Liver (tissue), 9 donors: ENCODE data around the gene DEDD. TPM values are rescaled to one million over a fixed set of nuclear protein-coding genes. Genes with fewer than 3 reads are reported as not detected.

Experiments
- DNase-seq: peaks from one replicate; pipeline ENCODE4 v3.0.0-alpha.2; 2017; ENCODE audit warnings: low spot score
- H3K27ac ChIP-seq, 2 donors: one replicate each; pipeline ENCODE4 v1.7.0; 2013; ENCODE audit warnings: inconsistent platforms in 2 of 2, low read length in 2 of 2, control low read depth in 1 of 2, low read depth in 1 of 2, mild to moderate bottlenecking in 1 of 2
- H3K27me3 ChIP-seq, 4 donors: one replicate each; pipeline versions ENCODE4 v1.6.1 to v1.7.0; 2013; ENCODE audit warnings: low read length in 3 of 4, inconsistent platforms in 1 of 4, mild to moderate bottlenecking in 1 of 4, moderate library complexity in 1 of 4; ENCODE audit not compliant: control insufficient read depth in 4 of 4, insufficient read depth in 4 of 4
- H3K36me3 ChIP-seq, 4 donors: one replicate each; pipeline versions ENCODE4 v1.6.1 to v1.7.0; 2013; ENCODE audit warnings: low read length in 3 of 4, mild to moderate bottlenecking in 3 of 4, low read depth in 1 of 4, moderate library complexity in 1 of 4; ENCODE audit not compliant: control insufficient read depth in 4 of 4, insufficient read depth in 3 of 4
- H3K4me1 ChIP-seq, 4 donors: one replicate each; pipeline versions ENCODE4 v1.6.1 to v1.7.0; 2013; ENCODE audit warnings: low read length in 3 of 4, mild to moderate bottlenecking in 3 of 4, moderate library complexity in 1 of 4; ENCODE audit not compliant: control insufficient read depth in 4 of 4, insufficient read depth in 4 of 4
- H3K4me3 ChIP-seq, 3 donors: one replicate each; pipeline versions ENCODE4 v1.6.1 to v1.7.0; 2013; ENCODE audit warnings: low read length in 3 of 3, control low read depth in 1 of 3, low read depth in 1 of 3, mild to moderate bottlenecking in 1 of 3
- H3K9ac ChIP-seq, 2 donors: one replicate each; pipeline ENCODE4 v1.7.0; 2013; ENCODE audit warnings: low read length in 2 of 2, mild to moderate bottlenecking in 2 of 2, moderate library complexity in 2 of 2, control low read depth in 1 of 2, low read depth in 1 of 2
- H3K9me3 ChIP-seq, 4 donors: one replicate each; pipeline versions ENCODE4 v1.6.1 to v1.7.0; 2013; ENCODE audit warnings: low read length in 3 of 4; ENCODE audit not compliant: control insufficient read depth in 4 of 4
- ATF3 ChIP-seq: IDR thresholded peaks from 2 replicates; pipeline ENCODE4 v1.6.1; 2016; ENCODE audit warnings: antibody characterized with exemption
- FOXA1 ChIP-seq: IDR thresholded peaks from 2 replicates; pipeline ENCODE4 v1.6.1; 2016; ENCODE audit warnings: antibody characterized with exemption
- FOXA2 ChIP-seq: IDR thresholded peaks from 2 replicates; pipeline ENCODE4 v1.6.1; 2016; ENCODE audit warnings: antibody characterized with exemption
- GABPA ChIP-seq, 2 donors: IDR thresholded peaks in 1 of 2; conservative IDR thresholded peaks in 1 of 2; 2 replicates each; pipeline ENCODE4 v1.6.1; 2016; ENCODE audit warnings: antibody characterized with exemption in 2 of 2, mild to moderate bottlenecking in 1 of 2, moderate library complexity in 1 of 2
- HNF4A ChIP-seq, 2 donors: conservative IDR thresholded peaks; 2 replicates each; pipeline ENCODE4 v1.6.1; 2016; ENCODE audit warnings: antibody characterized with exemption in 2 of 2, mild to moderate bottlenecking in 2 of 2
- JUND ChIP-seq, 2 donors: IDR thresholded peaks; 2 replicates each; pipeline ENCODE4 v1.6.1; 2016; ENCODE audit warnings: antibody characterized with exemption in 2 of 2
- NR2F2 ChIP-seq: IDR thresholded peaks from 2 replicates; pipeline ENCODE4 v1.6.1; 2016; ENCODE audit warnings: antibody characterized with exemption
- RAD21 ChIP-seq, 2 donors: IDR thresholded peaks; 2 replicates each; pipeline ENCODE4 v1.6.1; 2016; ENCODE audit warnings: antibody characterized with exemption in 2 of 2, mild to moderate bottlenecking in 2 of 2
- REST ChIP-seq: IDR thresholded peaks from 2 replicates; pipeline ENCODE4 v1.6.1; 2016; ENCODE audit warnings: antibody characterized with exemption, mild to moderate bottlenecking
- SP1 ChIP-seq: IDR thresholded peaks from 2 replicates; pipeline ENCODE4 v1.6.1; 2018; ENCODE audit warnings: antibody characterized with exemption, mild to moderate bottlenecking
- TAF1 ChIP-seq: conservative IDR thresholded peaks from 2 replicates; pipeline ENCODE4 v1.6.1; 2016; ENCODE audit warnings: antibody characterized with exemption, mild to moderate bottlenecking
- YY1 ChIP-seq: IDR thresholded peaks from 2 replicates; pipeline ENCODE4 v1.6.1; 2016; ENCODE audit warnings: antibody characterized with exemption, mild to moderate bottlenecking
- WGBS: extraction: QIAGEN DNeasy Blood & Tissue Kit; methylation state at CpG from one replicate; pipeline ENCODE4 v1.1.7; 2013; 5-methylcytosine and 5-hydroxymethylcytosine counted together
- polyA plus RNA-seq, 2 donors: library from polyadenylated mRNA; stranded (reverse) in 1 of 2; unstranded in 1 of 2; fragments of 200-250 nt in 1 of 2; fragments of >200 nt in 1 of 2; fragmentation: Nextera tagmentation in 1 of 2; extraction: Ambion mirVana in 1 of 2; gene quantifications; one replicate each; pipeline versions ENCODE4 v1.2.1 to v1.2.3, GENCODE V29; 2013 to 2015
- total RNA-seq, 2 donors: library from RNA; depleted of rRNA; stranded (reverse); fragments of >200 nt; gene quantifications; one replicate each; pipeline ENCODE4 v1.2.3, GENCODE V29; 2014
- TF ChIP-seq, protein P1 (sequence below): IDR thresholded peaks from 2 replicates; pipeline ENCODE4 v1.6.1; 2016; ENCODE audit warnings: antibody characterized with exemption
- TF ChIP-seq, protein P2 (sequence below): fragments of 150-350 bp; IDR thresholded peaks from 2 replicates; pipeline ENCODE4 v1.5.1; 2017; ENCODE audit warnings: improper control_type of control experiment, low read depth, low read length; ENCODE audit not compliant: missing input control
- TF ChIP-seq, protein P3 (sequence below): IDR thresholded peaks from 2 replicates; pipeline ENCODE4 v1.6.1; 2016; ENCODE audit warnings: antibody characterized with exemption
- donor health status: healthy.
- donor health status: healthy.
- donor health status: healthy.
- donor health status: healthy.
- donor health status: healthy.

The DEDD gene
- total and polyA plus RNA-seq, 4 donors, result 13.8 to 17.7 (median 16.0) TPM

DNA sequence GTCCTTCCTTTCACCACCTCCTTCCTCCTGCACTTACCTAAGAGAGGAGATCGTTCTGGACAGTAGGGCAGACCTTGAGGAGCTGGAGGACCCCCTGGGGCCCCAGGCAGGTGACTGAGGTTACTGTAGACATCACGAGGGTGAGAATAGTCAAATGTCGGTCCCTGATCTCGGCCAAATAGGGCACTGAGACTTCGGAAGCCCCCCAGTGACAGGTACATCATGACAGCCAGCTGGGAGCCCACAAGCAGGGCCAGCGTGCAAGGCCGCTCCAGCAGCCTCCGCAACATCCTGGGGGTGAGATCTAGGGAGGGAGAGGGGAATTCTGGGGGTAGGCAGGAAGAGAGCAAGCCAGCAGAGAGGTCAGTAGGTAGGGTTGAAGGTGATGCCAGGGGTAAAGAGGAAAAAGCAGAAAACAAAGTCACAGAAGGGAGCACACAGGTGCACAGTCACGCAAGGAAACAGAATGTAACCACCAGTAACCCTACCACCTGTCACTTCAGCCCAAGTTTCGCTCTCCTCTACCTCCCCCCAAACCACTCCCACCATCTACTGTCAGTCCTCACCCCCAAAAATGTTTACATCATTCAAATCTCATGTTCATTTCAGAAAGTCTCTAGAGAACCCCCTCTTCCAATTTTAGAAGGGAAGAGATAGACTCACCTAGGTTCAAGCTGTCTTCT, 43.4 kb upstream of the DEDD start:
- Histone ChIP-seq H3K4me3 (peak overlapping the region in 1 of 3 donors; percentile 80), H3K27me3 (no peaks in the 10 kb centered on the region), H3K27ac (peak overlapping the region in 1 of 2 donors; percentile 95), H3K9me3 (no peaks in the 10 kb centered on the region), H3K4me1 (peaks cover 0 to 31% (median 26%) of the 10 kb centered on the region in 4 donors), H3K36me3 (peaks cover 2 to 36% (median 25%) of the 10 kb centered on the region in 4 donors), H3K9ac (peak overlapping the region; percentile 46 to 95)
- no peak for DNase-seq
- WGBS, result 94% methylated on average over 10 of the region's 10 CpGs
- TF ChIP-seq FOXA2, result no peak

- Histone ChIP-seq H3K4me1 (peaks cover 0 to 31% (median 26%) of the 10 kb centered on the region in 4 donors), H3K9ac (no peak overlapping the region), H3K36me3 (peaks cover 2 to 43% (median 29%) of the 10 kb centered on the region in 4 donors), H3K4me3 (no peak overlapping the region), H3K27ac (no peak overlapping the region), H3K9me3 (no peaks in the 10 kb centered on the region), H3K27me3 (no peaks in the 10 kb centered on the region)
- no peak for DNase-seq
- WGBS, result 96% methylated on average over 11 of the region's 11 CpGs
- TF ChIP-seq HNF4A (conservative IDR thresholded peaks at IDR 0.05), result no peak
- no peak for TF ChIP-seq SP1
- TF ChIP-seq NR2F2, result no peak
- TF ChIP-seq, protein P1, sequence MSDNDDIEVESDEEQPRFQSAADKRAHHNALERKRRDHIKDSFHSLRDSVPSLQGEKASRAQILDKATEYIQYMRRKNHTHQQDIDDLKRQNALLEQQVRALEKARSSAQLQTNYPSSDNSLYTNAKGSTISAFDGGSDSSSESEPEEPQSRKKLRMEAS, result no peak
- TF ChIP-seq JUND (IDR thresholded peaks at IDR 0.05), result no peak
- TF ChIP-seq GABPA (IDR thresholded peaks at IDR 0.05 in 1 of 2, conservative IDR thresholded peaks at IDR 0.05 in 1 of 2), result no peak
- no peak for TF ChIP-seq FOXA2
- TF ChIP-seq TAF1, result no peak
- no peak for TF ChIP-seq YY1
- no peak for TF ChIP-seq FOXA1
- no peak for TF ChIP-seq ATF3
- TF ChIP-seq, protein P2, sequence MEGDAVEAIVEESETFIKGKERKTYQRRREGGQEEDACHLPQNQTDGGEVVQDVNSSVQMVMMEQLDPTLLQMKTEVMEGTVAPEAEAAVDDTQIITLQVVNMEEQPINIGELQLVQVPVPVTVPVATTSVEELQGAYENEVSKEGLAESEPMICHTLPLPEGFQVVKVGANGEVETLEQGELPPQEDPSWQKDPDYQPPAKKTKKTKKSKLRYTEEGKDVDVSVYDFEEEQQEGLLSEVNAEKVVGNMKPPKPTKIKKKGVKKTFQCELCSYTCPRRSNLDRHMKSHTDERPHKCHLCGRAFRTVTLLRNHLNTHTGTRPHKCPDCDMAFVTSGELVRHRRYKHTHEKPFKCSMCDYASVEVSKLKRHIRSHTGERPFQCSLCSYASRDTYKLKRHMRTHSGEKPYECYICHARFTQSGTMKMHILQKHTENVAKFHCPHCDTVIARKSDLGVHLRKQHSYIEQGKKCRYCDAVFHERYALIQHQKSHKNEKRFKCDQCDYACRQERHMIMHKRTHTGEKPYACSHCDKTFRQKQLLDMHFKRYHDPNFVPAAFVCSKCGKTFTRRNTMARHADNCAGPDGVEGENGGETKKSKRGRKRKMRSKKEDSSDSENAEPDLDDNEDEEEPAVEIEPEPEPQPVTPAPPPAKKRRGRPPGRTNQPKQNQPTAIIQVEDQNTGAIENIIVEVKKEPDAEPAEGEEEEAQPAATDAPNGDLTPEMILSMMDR, result no peak
- TF ChIP-seq, protein P3, sequence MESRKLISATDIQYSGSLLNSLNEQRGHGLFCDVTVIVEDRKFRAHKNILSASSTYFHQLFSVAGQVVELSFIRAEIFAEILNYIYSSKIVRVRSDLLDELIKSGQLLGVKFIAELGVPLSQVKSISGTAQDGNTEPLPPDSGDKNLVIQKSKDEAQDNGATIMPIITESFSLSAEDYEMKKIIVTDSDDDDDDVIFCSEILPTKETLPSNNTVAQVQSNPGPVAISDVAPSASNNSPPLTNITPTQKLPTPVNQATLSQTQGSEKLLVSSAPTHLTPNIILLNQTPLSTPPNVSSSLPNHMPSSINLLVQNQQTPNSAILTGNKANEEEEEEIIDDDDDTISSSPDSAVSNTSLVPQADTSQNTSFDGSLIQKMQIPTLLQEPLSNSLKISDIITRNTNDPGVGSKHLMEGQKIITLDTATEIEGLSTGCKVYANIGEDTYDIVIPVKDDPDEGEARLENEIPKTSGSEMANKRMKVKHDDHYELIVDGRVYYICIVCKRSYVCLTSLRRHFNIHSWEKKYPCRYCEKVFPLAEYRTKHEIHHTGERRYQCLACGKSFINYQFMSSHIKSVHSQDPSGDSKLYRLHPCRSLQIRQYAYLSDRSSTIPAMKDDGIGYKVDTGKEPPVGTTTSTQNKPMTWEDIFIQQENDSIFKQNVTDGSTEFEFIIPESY, result no peak
- TF ChIP-seq RAD21 (IDR thresholded peaks at IDR 0.05), result no peak
- no peak for TF ChIP-seq REST
Measured at GRCh38 chr1:161174911-161175310, 42.4 kb upstream of the DEDD start.
